Endodermal cell (in vitro differentiated cells): ENCODE data around the gene HSP90AA1. TPM values are rescaled to one million over a fixed set of nuclear protein-coding genes. Genes with fewer than 3 reads are reported as not detected.

ENCODE experiments used
- DNase-seq: peaks from one replicate; pipeline ENCODE4 v3.0.0-alpha.2; 2017
- H3K27ac ChIP-seq: 2 replicates; pipeline ENCODE4 v1.5.1; 2013; ENCODE audit warnings: mild to moderate bottlenecking, low read depth, low read length, moderate library complexity
- H3K27me3 ChIP-seq: 2 replicates; pipeline ENCODE4 v1.6.1; 2013; ENCODE audit warnings: mild to moderate bottlenecking, low read length, moderate library complexity; ENCODE audit not compliant: insufficient read depth, control insufficient read depth, poor library complexity, severe bottlenecking
- H3K36me3 ChIP-seq: 2 replicates; pipeline ENCODE4 v1.7.0; 2013; ENCODE audit warnings: mild to moderate bottlenecking, low read length, moderate library complexity; ENCODE audit not compliant: control insufficient read depth, insufficient read depth
- H3K4me1 ChIP-seq: one replicate; pipeline ENCODE4 v1.7.0; 2013; ENCODE audit warnings: low read length; ENCODE audit not compliant: control insufficient read depth, insufficient read depth
- H3K4me3 ChIP-seq: 2 replicates; pipeline ENCODE4 v1.5.1; 2013; ENCODE audit warnings: mild to moderate bottlenecking, low read length, moderate library complexity
- H3K9ac ChIP-seq: 2 replicates; pipeline ENCODE4 v1.6.1; 2013; ENCODE audit warnings: mild to moderate bottlenecking, low read length, moderate library complexity; ENCODE audit not compliant: poor library complexity, severe bottlenecking; ENCODE audit errors: extremely low read depth
- H3K9me3 ChIP-seq: 2 replicates; pipeline ENCODE4 v1.6.1; 2013; ENCODE audit warnings: mild to moderate bottlenecking, low read length, moderate library complexity; ENCODE audit not compliant: control insufficient read depth
- H3K27ac Mint-ChIP-seq: 2 replicates; pipeline ENCODE4 v1.8.0; 2020; ENCODE audit warnings: mixed read lengths
- H3K27me3 Mint-ChIP-seq: 2 replicates; pipeline ENCODE4 v1.8.0; 2021; ENCODE audit warnings: mild to moderate bottlenecking, mixed read lengths; ENCODE audit not compliant: insufficient read depth
- H3K36me3 Mint-ChIP-seq: 2 replicates; pipeline ENCODE4 v1.8.0; 2020; ENCODE audit warnings: low read depth, mixed read lengths
- H3K4me1 Mint-ChIP-seq: 2 replicates; pipeline ENCODE4 v1.8.0; 2020; ENCODE audit warnings: mixed read lengths
- H3K4me3 Mint-ChIP-seq: 2 replicates; pipeline ENCODE4 v1.8.0; 2020; ENCODE audit warnings: mild to moderate bottlenecking, moderate library complexity, mixed read lengths
- H3K9me3 Mint-ChIP-seq: 2 replicates; pipeline ENCODE4 v1.8.0; 2020; ENCODE audit warnings: mild to moderate bottlenecking, mixed read lengths
- WGBS, 2 experiments: methylation state at CpG; one replicate each; pipeline versions ENCODE4 v1.1.5 to v1.1.7; 2013; ENCODE audit warnings: missing lambda C conversion rate in 2 of 2, mixed read lengths in 1 of 2; ENCODE audit not compliant: insufficient coverage in 1 of 2, insufficient read length in 1 of 2; 5-methylcytosine and 5-hydroxymethylcytosine counted together
- total RNA-seq, 2 donors: library from RNA; stranded (reverse); fragmentation: NEBNext Ultra II Directional in 1 of 2; extraction: Animal tissue kit (Norgen Biotek cat#: 25700) in 1 of 2; gene quantifications; 2 replicates in 1 of 2; 3 replicates in 1 of 2; pipeline ENCODE4 v1.2.1, GENCODE V29; 2021
- TF ChIP-seq, protein P1 (sequence below): fragments of 200-600 bp; sonication (generic); conservative IDR thresholded peaks from 2 replicates; pipeline ENCODE4 v1.5.0; 2021; ENCODE audit warnings: antibody characterized with exemption, mild to moderate bottlenecking

The HSP90AA1 gene
- total RNA-seq, 2 donors from 2014 or later = 696 to 821 TPM

DNA sequence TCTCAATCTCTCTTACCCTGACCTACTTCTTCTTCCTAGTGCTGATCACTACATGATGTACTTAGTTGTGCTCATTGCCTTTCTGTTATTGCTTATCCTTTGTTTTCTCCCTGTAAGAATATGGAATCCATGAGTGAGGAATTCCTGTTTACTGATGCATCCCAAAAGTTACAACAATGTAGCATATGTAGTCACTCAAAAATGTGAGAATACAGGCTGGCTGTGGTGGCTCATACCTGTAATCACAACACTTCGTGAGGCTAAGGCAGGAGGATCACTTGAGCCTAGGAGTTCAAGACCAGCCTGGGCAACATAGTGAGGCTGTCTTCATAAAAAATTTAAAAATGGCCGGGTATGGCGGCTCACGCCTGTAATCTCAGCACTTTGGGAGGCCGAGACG, 44.9 kb upstream of the HSP90AA1 start:
- H3K9ac ChIP-seq = no peak overlapping the region
- H3K9me3 ChIP-seq = no peaks in the 10 kb centered on the region
- Mint-ChIP-seq H3K36me3 (peaks cover 41% of the 10 kb centered on the region), H3K27me3 (no peaks in the 10 kb centered on the region), H3K27ac (no peak overlapping the region), H3K4me3 (no peak overlapping the region), H3K4me1 (peaks cover 10% of the 10 kb centered on the region), H3K9me3 (peaks cover 6% of the 10 kb centered on the region)
- no peaks in the 10 kb centered on the region for H3K27me3 ChIP-seq
- H3K36me3 ChIP-seq = peaks cover 6% of the 10 kb centered on the region
- TF ChIP-seq, protein P1, sequence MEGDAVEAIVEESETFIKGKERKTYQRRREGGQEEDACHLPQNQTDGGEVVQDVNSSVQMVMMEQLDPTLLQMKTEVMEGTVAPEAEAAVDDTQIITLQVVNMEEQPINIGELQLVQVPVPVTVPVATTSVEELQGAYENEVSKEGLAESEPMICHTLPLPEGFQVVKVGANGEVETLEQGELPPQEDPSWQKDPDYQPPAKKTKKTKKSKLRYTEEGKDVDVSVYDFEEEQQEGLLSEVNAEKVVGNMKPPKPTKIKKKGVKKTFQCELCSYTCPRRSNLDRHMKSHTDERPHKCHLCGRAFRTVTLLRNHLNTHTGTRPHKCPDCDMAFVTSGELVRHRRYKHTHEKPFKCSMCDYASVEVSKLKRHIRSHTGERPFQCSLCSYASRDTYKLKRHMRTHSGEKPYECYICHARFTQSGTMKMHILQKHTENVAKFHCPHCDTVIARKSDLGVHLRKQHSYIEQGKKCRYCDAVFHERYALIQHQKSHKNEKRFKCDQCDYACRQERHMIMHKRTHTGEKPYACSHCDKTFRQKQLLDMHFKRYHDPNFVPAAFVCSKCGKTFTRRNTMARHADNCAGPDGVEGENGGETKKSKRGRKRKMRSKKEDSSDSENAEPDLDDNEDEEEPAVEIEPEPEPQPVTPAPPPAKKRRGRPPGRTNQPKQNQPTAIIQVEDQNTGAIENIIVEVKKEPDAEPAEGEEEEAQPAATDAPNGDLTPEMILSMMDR = no peak
- whole genome bisulfite sequencing, 2 experiments = 88 to 89% methylated on average over 1 to 6 of the region's 6 CpGs
- H3K4me1 ChIP-seq = peaks cover under 1% of the 10 kb centered on the region
- no peak overlapping the region for H3K4me3 ChIP-seq
- no peak for DNase-seq
- H3K27ac ChIP-seq = no peak overlapping the region

GRCh38 chr14:102126807-102127455, 40.1 kb upstream of the HSP90AA1 start:
- WGBS, 2 experiments = 79 to 100% methylated on average over 2 to 5 of the region's 5 CpGs
- peaks cover 27% of the 10 kb centered on the region for H3K4me1 Mint-ChIP-seq
- Histone ChIP-seq H3K4me1 (peaks cover 9% of the 10 kb centered on the region), H3K27me3 (no peaks in the 10 kb centered on the region), H3K36me3 (no peaks in the 10 kb centered on the region), H3K4me3 (no peak overlapping the region), H3K9ac (no peak overlapping the region), H3K27ac (no peak overlapping the region), H3K9me3 (no peaks in the 10 kb centered on the region)
- peaks cover 24% of the 10 kb centered on the region for H3K36me3 Mint-ChIP-seq
- no peaks in the 10 kb centered on the region for H3K27me3 Mint-ChIP-seq
- TF ChIP-seq, protein P1 = no peak
- peak overlapping the region; percentile 35 for H3K4me3 Mint-ChIP-seq
- H3K27ac Mint-ChIP-seq = peak overlapping the region; percentile 65
- peaks cover 2% of the 10 kb centered on the region for H3K9me3 Mint-ChIP-seq
- DNase-seq = no peak

GRCh38 chr14:102125546-102125945, 38.7 kb upstream of the HSP90AA1 start:
- Histone ChIP-seq H3K4me3 (peak overlapping the region; percentile 21), H3K9me3 (no peaks in the 10 kb centered on the region), H3K9ac (no peak overlapping the region), H3K4me1 (peaks cover 9% of the 10 kb centered on the region), H3K36me3 (no peaks in the 10 kb centered on the region), H3K27me3 (no peaks in the 10 kb centered on the region), H3K27ac (no peak overlapping the region)
- TF ChIP-seq, protein P1 = no peak
- Mint-ChIP-seq H3K4me3 (peak overlapping the region; percentile 2), H3K27me3 (no peaks in the 10 kb centered on the region), H3K4me1 (peaks cover 27% of the 10 kb centered on the region), H3K36me3 (peaks cover 17% of the 10 kb centered on the region), H3K27ac (peak overlapping the region; percentile 65), H3K9me3 (peaks cover 2% of the 10 kb centered on the region)
- DNase-seq = no peak
- 64 to 73% methylated on average over 3 to 5 of the region's 5 CpGs for WGBS, 2 experiments
